ENCODE measurements around the gene RNF224. TPM values are rescaled to one million over a fixed set of nuclear protein-coding genes. Genes with fewer than 3 reads are reported as not detected.

The RNF224 gene
- total RNA-seq, 1 experiment from 2014 or later = 0.30 TPM

GRCh38 chr9:137271696-137272076 lies 44.4 kb downstream of the RNF224 start:
- intact Hi-C loops (cut with micrococcal nuclease) = no loop called here
- Histone ChIP-seq H4K20me1 (ENCODE audit: insufficient read depth) (no peaks in the 10 kb centered on the region), H3K27ac (ENCODE audit: low read depth, low read length) (no peak overlapping the region; the same call in 1 of the 2 replicates), H3K79me2 (ENCODE audit: insufficient read depth, low read length) (no peaks in the 10 kb centered on the region), H3K4me2 (ENCODE audit: low read length) (no peak overlapping the region), H3K9me3 (ENCODE audit: control insufficient read depth in 1 of 2, insufficient read depth in 1 of 2, low read depth in 1 of 2, low read length in 2 of 2) (no peaks in the 10 kb centered on the region), H3K36me3 (ENCODE audit: control insufficient read depth in 1 of 2, insufficient read depth in 2 of 2, low read length in 2 of 2) (peaks cover 8 to 25% of the 10 kb centered on the region in 2 experiments; a peak in 3 of 4 replicates), H3K4me3 (replicated peaks in 1 of 2; ENCODE audit: low read depth in 1 of 2, low read length in 2 of 2) (no peak overlapping the region), H3K4me1 (ENCODE audit: control insufficient read depth in 1 of 2, insufficient read depth in 2 of 2, low read length in 2 of 2) (peaks cover 25 to 31% of the 10 kb centered on the region in 2 experiments), H3K9me2 (ENCODE audit: insufficient read depth) (no peaks in the 10 kb centered on the region), H2AFZ (ENCODE audit: low read depth, low read length, poor library complexity, severe bottlenecking) (no peak overlapping the region), H3K27me3 (ENCODE audit: insufficient read depth, low read length) (no peaks in the 10 kb centered on the region), H3K9ac (ENCODE audit: low read length) (no peak overlapping the region)
- ChIA-PET CTCF (no interaction called here), POLR2A (no interaction called here), RAD21 (ENCODE audit: low non-redundant PET in 1 of 2, low total read pairs in 2 of 2, uncharacterized antibody in 2 of 2, unreplicated experiment in 2 of 2) (no interaction called here)
- no TSS peak for BruUV-seq (replicated peaks)
- no peak for ATAC-seq
- TF ChIP-seq FOSL1 (IDR thresholded peaks at IDR 0.05; ENCODE audit: low read depth) (no peak), POLR2AphosphoS5 (IDR thresholded peaks at IDR 0.05; ENCODE audit: low read depth, low read length) (no peak), EZH2phosphoT487 (IDR thresholded peaks at IDR 0.05; ENCODE audit: borderline replicate concordance) (no peak), MAX (IDR thresholded peaks at IDR 0.05) (no peak), ZNF274 (IDR thresholded peaks at IDR 0.05; ENCODE audit: low read depth, low read length) (no peak), ZBTB33 (IDR thresholded peaks at IDR 0.05; ENCODE audit: extremely low read depth, insufficient replicate concordance, low read length) (no peak), REST (IDR thresholded peaks at IDR 0.05; ENCODE audit: low read depth) (no peak), EZH2 (IDR thresholded peaks at IDR 0.05) (no peak), ATF3 (IDR thresholded peaks at IDR 0.05) (no peak), TCF7L2 (IDR thresholded peaks at IDR 0.05; ENCODE audit: borderline replicate concordance, extremely low read depth, insufficient read depth, insufficient read length) (no peak), RAD21 (IDR thresholded peaks at IDR 0.05; ENCODE audit: low read depth) (no peak), CBX3 (IDR thresholded peaks at IDR 0.05; ENCODE audit: low read depth) (no peak), SRF (IDR thresholded peaks at IDR 0.05; ENCODE audit: low read depth) (no peak), CTCF (IDR thresholded peaks at IDR 0.05 in 2 of 3, conservative IDR thresholded peaks at IDR 0.05 in 1 of 3; ENCODE audit: borderline replicate concordance in 1 of 3, insufficient read depth in 1 of 3, low read depth in 2 of 3, low read length in 2 of 3) (no peak), ELF1 (IDR thresholded peaks at IDR 0.05; ENCODE audit: borderline replicate concordance, low read depth) (no peak), ZFX (IDR thresholded peaks at IDR 0.05) (no peak), CEBPB (IDR thresholded peaks at IDR 0.05; ENCODE audit: low read depth) (no peak), YY1 (IDR thresholded peaks at IDR 0.05; ENCODE audit: extremely low read depth, insufficient replicate concordance, low read depth, low read length) (no peak), SIN3A (IDR thresholded peaks at IDR 0.05; ENCODE audit: low read depth) (no peak)
- no peak for DNase-seq (ENCODE audit: low read depth, low spot score)

Data from HCT116 (cell line).